Endodermal cell (in vitro differentiated cells): ENCODE results near the gene GSC2. TPM values are rescaled to one million over a fixed set of nuclear protein-coding genes. Genes with fewer than 3 reads are reported as not detected.

Experiments used
- DNase-seq: peaks from one replicate; pipeline ENCODE4 v3.0.0-alpha.2; 2017
- H3K27ac ChIP-seq: 2 replicates; pipeline ENCODE4 v1.5.1; 2013; ENCODE audit warnings: mild to moderate bottlenecking, low read depth, low read length, moderate library complexity
- H3K27me3 ChIP-seq: 2 replicates; pipeline ENCODE4 v1.6.1; 2013; ENCODE audit warnings: mild to moderate bottlenecking, low read length, moderate library complexity; ENCODE audit not compliant: insufficient read depth, control insufficient read depth, poor library complexity, severe bottlenecking
- H3K36me3 ChIP-seq: 2 replicates; pipeline ENCODE4 v1.7.0; 2013; ENCODE audit warnings: mild to moderate bottlenecking, low read length, moderate library complexity; ENCODE audit not compliant: control insufficient read depth, insufficient read depth
- H3K4me1 ChIP-seq: one replicate; pipeline ENCODE4 v1.7.0; 2013; ENCODE audit warnings: low read length; ENCODE audit not compliant: control insufficient read depth, insufficient read depth
- H3K4me3 ChIP-seq: 2 replicates; pipeline ENCODE4 v1.5.1; 2013; ENCODE audit warnings: mild to moderate bottlenecking, low read length, moderate library complexity
- H3K9ac ChIP-seq: 2 replicates; pipeline ENCODE4 v1.6.1; 2013; ENCODE audit warnings: mild to moderate bottlenecking, low read length, moderate library complexity; ENCODE audit not compliant: poor library complexity, severe bottlenecking; ENCODE audit errors: extremely low read depth
- H3K9me3 ChIP-seq: 2 replicates; pipeline ENCODE4 v1.6.1; 2013; ENCODE audit warnings: mild to moderate bottlenecking, low read length, moderate library complexity; ENCODE audit not compliant: control insufficient read depth
- H3K27ac Mint-ChIP-seq: 2 replicates; pipeline ENCODE4 v1.8.0; 2020; ENCODE audit warnings: mixed read lengths
- H3K27me3 Mint-ChIP-seq: 2 replicates; pipeline ENCODE4 v1.8.0; 2021; ENCODE audit warnings: mild to moderate bottlenecking, mixed read lengths; ENCODE audit not compliant: insufficient read depth
- H3K36me3 Mint-ChIP-seq: 2 replicates; pipeline ENCODE4 v1.8.0; 2020; ENCODE audit warnings: low read depth, mixed read lengths
- H3K4me1 Mint-ChIP-seq: 2 replicates; pipeline ENCODE4 v1.8.0; 2020; ENCODE audit warnings: mixed read lengths
- H3K4me3 Mint-ChIP-seq: 2 replicates; pipeline ENCODE4 v1.8.0; 2020; ENCODE audit warnings: mild to moderate bottlenecking, moderate library complexity, mixed read lengths
- H3K9me3 Mint-ChIP-seq: 2 replicates; pipeline ENCODE4 v1.8.0; 2020; ENCODE audit warnings: mild to moderate bottlenecking, mixed read lengths
- WGBS, 2 experiments: methylation state at CpG; one replicate each; pipeline versions ENCODE4 v1.1.5 to v1.1.7; 2013; ENCODE audit warnings: missing lambda C conversion rate in 2 of 2, mixed read lengths in 1 of 2; ENCODE audit not compliant: insufficient coverage in 1 of 2, insufficient read length in 1 of 2; 5-methylcytosine and 5-hydroxymethylcytosine counted together
- total RNA-seq, 2 donors: library from RNA; stranded (reverse); fragmentation: NEBNext Ultra II Directional in 1 of 2; extraction: Animal tissue kit (Norgen Biotek cat#: 25700) in 1 of 2; gene quantifications; 2 replicates in 1 of 2; 3 replicates in 1 of 2; pipeline ENCODE4 v1.2.1, GENCODE V29; 2021
- TF ChIP-seq, protein P1 (sequence below): fragments of 200-600 bp; sonication (generic); conservative IDR thresholded peaks from 2 replicates; pipeline ENCODE4 v1.5.0; 2021; ENCODE audit warnings: antibody characterized with exemption, mild to moderate bottlenecking

The GSC2 gene
- total RNA-seq, 2 donors from 2014 or later: not detected

GRCh38 chr22:19193879-19194278 is 43.8 kb upstream of the GSC2 start:
- peaks cover 31% of the 10 kb centered on the region for H3K36me3 Mint-ChIP-seq
- Histone ChIP-seq H3K9ac (no peak overlapping the region), H3K4me1 (no peaks in the 10 kb centered on the region), H3K27me3 (no peaks in the 10 kb centered on the region), H3K27ac (no peak overlapping the region), H3K4me3 (no peak overlapping the region), H3K36me3 (no peaks in the 10 kb centered on the region), H3K9me3 (no peaks in the 10 kb centered on the region)
- H3K4me1 Mint-ChIP-seq: no peaks in the 10 kb centered on the region
- no peak for DNase-seq
- no peaks in the 10 kb centered on the region for H3K27me3 Mint-ChIP-seq
- H3K4me3 Mint-ChIP-seq: no peak overlapping the region
- H3K9me3 Mint-ChIP-seq: no peaks in the 10 kb centered on the region
- WGBS, 2 experiments: 76 to 92% methylated on average over 3 to 6 of the region's 6 CpGs
- TF ChIP-seq, protein P1, sequence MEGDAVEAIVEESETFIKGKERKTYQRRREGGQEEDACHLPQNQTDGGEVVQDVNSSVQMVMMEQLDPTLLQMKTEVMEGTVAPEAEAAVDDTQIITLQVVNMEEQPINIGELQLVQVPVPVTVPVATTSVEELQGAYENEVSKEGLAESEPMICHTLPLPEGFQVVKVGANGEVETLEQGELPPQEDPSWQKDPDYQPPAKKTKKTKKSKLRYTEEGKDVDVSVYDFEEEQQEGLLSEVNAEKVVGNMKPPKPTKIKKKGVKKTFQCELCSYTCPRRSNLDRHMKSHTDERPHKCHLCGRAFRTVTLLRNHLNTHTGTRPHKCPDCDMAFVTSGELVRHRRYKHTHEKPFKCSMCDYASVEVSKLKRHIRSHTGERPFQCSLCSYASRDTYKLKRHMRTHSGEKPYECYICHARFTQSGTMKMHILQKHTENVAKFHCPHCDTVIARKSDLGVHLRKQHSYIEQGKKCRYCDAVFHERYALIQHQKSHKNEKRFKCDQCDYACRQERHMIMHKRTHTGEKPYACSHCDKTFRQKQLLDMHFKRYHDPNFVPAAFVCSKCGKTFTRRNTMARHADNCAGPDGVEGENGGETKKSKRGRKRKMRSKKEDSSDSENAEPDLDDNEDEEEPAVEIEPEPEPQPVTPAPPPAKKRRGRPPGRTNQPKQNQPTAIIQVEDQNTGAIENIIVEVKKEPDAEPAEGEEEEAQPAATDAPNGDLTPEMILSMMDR: no peak
- H3K27ac Mint-ChIP-seq: no peak overlapping the region

GRCh38 chr22:19187716-19188563 is 37.8 kb upstream of the GSC2 start:
- Histone ChIP-seq H3K4me1 (no peaks in the 10 kb centered on the region), H3K4me3 (no peak overlapping the region), H3K27ac (no peak overlapping the region), H3K9me3 (no peaks in the 10 kb centered on the region), H3K9ac (no peak overlapping the region), H3K27me3 (no peaks in the 10 kb centered on the region), H3K36me3 (no peaks in the 10 kb centered on the region)
- DNase-seq: no peak
- no peak overlapping the region for H3K27ac Mint-ChIP-seq
- no peaks in the 10 kb centered on the region for H3K4me1 Mint-ChIP-seq
- TF ChIP-seq, protein P1: no peak
- H3K4me3 Mint-ChIP-seq: no peak overlapping the region
- peaks cover 7% of the 10 kb centered on the region for H3K36me3 Mint-ChIP-seq
- H3K27me3 Mint-ChIP-seq: no peaks in the 10 kb centered on the region
- H3K9me3 Mint-ChIP-seq: no peaks in the 10 kb centered on the region
- WGBS, 2 experiments: 90 to 100% methylated on average over 4 to 6 of the region's 6 CpGs

DNA sequence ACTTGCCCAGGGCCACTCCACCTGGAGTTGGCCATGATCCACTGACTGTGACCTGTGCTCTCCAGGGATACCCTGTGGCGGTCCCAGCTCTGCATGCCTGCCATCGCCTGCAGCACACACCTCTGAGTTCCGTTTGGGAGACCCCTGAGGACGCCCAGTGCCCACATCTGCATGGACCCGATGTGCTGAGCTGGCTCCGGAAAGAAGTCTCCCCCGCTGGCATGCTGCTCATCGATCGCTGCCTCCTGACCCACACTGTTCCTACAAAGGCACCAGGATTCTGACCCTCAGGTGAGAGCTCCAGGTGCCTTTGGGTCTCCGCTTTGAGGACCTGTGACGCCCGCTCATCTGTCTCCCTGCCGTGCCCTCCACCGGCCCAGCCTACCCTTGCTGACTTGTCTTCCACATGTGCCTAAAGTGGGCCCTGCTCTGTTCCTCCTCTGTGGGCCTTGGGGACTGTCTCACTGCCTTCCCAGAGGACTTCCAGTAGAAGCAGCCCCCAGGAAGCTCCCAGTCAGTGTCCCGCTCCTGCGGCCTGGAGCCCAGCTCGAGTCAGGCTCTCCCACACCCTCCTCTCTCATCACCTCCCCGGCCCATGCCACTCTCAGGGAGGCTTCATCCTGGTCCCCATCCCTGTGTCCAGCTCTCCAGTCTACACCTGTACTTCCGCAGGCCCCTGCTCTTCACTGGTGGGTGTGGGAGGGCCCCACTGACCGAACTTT is 34.3 kb upstream of the GSC2 start:
- 89 to 90% methylated on average over 11 to 20 of the region's 20 CpGs for WGBS, 2 experiments
- H3K4me3 Mint-ChIP-seq: no peak overlapping the region
- H3K27me3 ChIP-seq: no peaks in the 10 kb centered on the region
- no peaks in the 10 kb centered on the region for H3K36me3 Mint-ChIP-seq
- no peak overlapping the region for H3K9ac ChIP-seq
- H3K27ac Mint-ChIP-seq: no peak overlapping the region
- no peaks in the 10 kb centered on the region for H3K4me1 Mint-ChIP-seq
- no peaks in the 10 kb centered on the region for H3K9me3 ChIP-seq
- H3K27ac ChIP-seq: no peak overlapping the region
- H3K36me3 ChIP-seq: no peaks in the 10 kb centered on the region
- H3K9me3 Mint-ChIP-seq: no peaks in the 10 kb centered on the region
- no peak overlapping the region for H3K4me3 ChIP-seq
- no peaks in the 10 kb centered on the region for H3K4me1 ChIP-seq
- TF ChIP-seq, protein P1: no peak
- no peaks in the 10 kb centered on the region for H3K27me3 Mint-ChIP-seq
- no peak for DNase-seq
